Upper lobe of right lung (tissue), 1 donor: Measurements from ENCODE around the gene CACHD1. TPM values are rescaled to one million over a fixed set of nuclear protein-coding genes. Genes with fewer than 3 reads are reported as not detected.
"Not testable (repeated sequence)": the region's sequence is repeated elsewhere in the genome, so short reads cannot be mapped to it uniquely, and the experiment has no call there.

Experiments used
- ATAC-seq: fragments of 200-7000 bp; cut with Tn5 transposase; one replicate; pipeline ENCODE4 v1.9.1; 2020; ENCODE audit warnings: mild to moderate bottlenecking, moderate library complexity
- DNase-seq: peaks from one replicate; pipeline ENCODE4 v3.0.0-alpha.2; 2020
- H3K27ac ChIP-seq: fragments of 200-600 bp; one replicate; pipeline ENCODE4 v1.8.0; 2022
- H3K27me3 ChIP-seq: fragments of 200-600 bp; one replicate; pipeline ENCODE4 v1.8.0; 2022; ENCODE audit warnings: mild to moderate bottlenecking
- H3K36me3 ChIP-seq: fragments of 200-600 bp; one replicate; pipeline ENCODE4 v1.8.0; 2022
- H3K4me1 ChIP-seq: fragments of 200-600 bp; one replicate; pipeline ENCODE4 v1.8.0; 2022
- H3K4me3 ChIP-seq: fragments of 200-600 bp; one replicate; pipeline ENCODE4 v1.8.0; 2022; ENCODE audit warnings: mild to moderate bottlenecking
- H3K9me3 ChIP-seq: fragments of 200-600 bp; one replicate; pipeline ENCODE4 v1.8.0; 2022
- CTCF ChIP-seq: fragments of 200-600 bp; IDR thresholded peaks from one replicate; pipeline ENCODE4 v1.8.0; 2022; ENCODE audit warnings: antibody characterized with exemption
- intact Hi-C: fragments of 100-400 bp; cut with DNase I; formaldehyde crosslinking; loops from one replicate; pipeline ENCODE4 v1.11.0; 2022
- microRNA-seq: library from miRNA; unstranded; fragments of <30 nt; microRNA quantifications from one replicate; pipeline ENCODE4 v1.2.0, GENCODE V29; 2020; ENCODE audit warnings: borderline microRNAs expressed
- total RNA-seq: library from RNA; stranded (reverse); fragmentation: NEBNext Ultra II Directional; extraction: Animal tissue kit (Norgen Biotek cat#: 25700); gene quantifications from one replicate; pipeline ENCODE4 v1.2.1, GENCODE V29; 2021
- donor health status: DM: no; HTN: yes; CAD: no; lungs with severe emphysema.

CACHD1 gene
- total RNA-seq, 1 donor from 2014 or later: 31.8 TPM

- no peak for ATAC-seq
- Histone ChIP-seq H3K4me3 (no peak overlapping the region), H3K4me1 (no peaks in the 10 kb centered on the region), H3K27me3 (no peaks in the 10 kb centered on the region), H3K27ac (no peak overlapping the region), H3K9me3 (no peaks in the 10 kb centered on the region), H3K36me3 (no peaks in the 10 kb centered on the region)
- intact Hi-C loops: no loop called here
- DNase-seq: no peak
- no peak for TF ChIP-seq CTCF
Measured at GRCh38 chr1:64721576-64722145, 251.7 kb downstream of the CACHD1 start.

- H3K27me3 ChIP-seq: no peaks in the 10 kb centered on the region
- ATAC-seq (no peak), DNase-seq (no peak)
- H3K27ac ChIP-seq: no peak overlapping the region
- no peaks in the 10 kb centered on the region for H3K9me3 ChIP-seq
- intact Hi-C loops: no loop called here
- TF ChIP-seq CTCF: no peak
- H3K36me3 ChIP-seq: no peaks in the 10 kb centered on the region
- H3K4me3 ChIP-seq: no peak overlapping the region
- H3K4me1 ChIP-seq: no peaks in the 10 kb centered on the region
Measured at GRCh38 chr1:64727861-64728260, 257.9 kb downstream of the CACHD1 start.

- Histone ChIP-seq H3K4me3 (no peak overlapping the region), H3K4me1 (no peaks in the 10 kb centered on the region), H3K9me3 (no peaks in the 10 kb centered on the region), H3K36me3 (no peaks in the 10 kb centered on the region), H3K27me3 (no peaks in the 10 kb centered on the region), H3K27ac (no peak overlapping the region)
- no peak for ATAC-seq
- no peak for TF ChIP-seq CTCF
- intact Hi-C loops: no loop called here
- no peak for DNase-seq
Measured at GRCh38 chr1:64733581-64734286, 263.8 kb downstream of the CACHD1 start.

- no peak overlapping the region for H3K4me3 ChIP-seq
- ATAC-seq (no peak), DNase-seq (no peak)
- intact Hi-C loops: no loop called here
- no peaks in the 10 kb centered on the region for H3K9me3 ChIP-seq
- H3K27ac ChIP-seq: no peak overlapping the region
- no peaks in the 10 kb centered on the region for H3K27me3 ChIP-seq
- TF ChIP-seq CTCF: no peak
- no peaks in the 10 kb centered on the region for H3K36me3 ChIP-seq
- no peaks in the 10 kb centered on the region for H3K4me1 ChIP-seq
Measured at GRCh38 chr1:64734287-64734652, 264.3 kb downstream of the CACHD1 start.

- H3K27me3 ChIP-seq, H3K9me3 ChIP-seq, DNase-seq, H3K4me3 ChIP-seq, ATAC-seq, H3K36me3 ChIP-seq, intact Hi-C loops, H3K27ac ChIP-seq, H3K4me1 ChIP-seq: not testable (repeated sequence)
Measured at GRCh38 chr1:64740687-64741086, 270.8 kb downstream of the CACHD1 start.

Small RNA genes within 50 kb of the gene (microRNA-seq; reads per million reads assigned to microRNA genes)
- not detected for gene MIR4794
